ENCODE data around the gene MSANTD4. TPM values are rescaled to one million over a fixed set of nuclear protein-coding genes. Genes with fewer than 3 reads are reported as not detected.
"Not testable (repeated sequence)": the region's sequence is repeated elsewhere in the genome, so short reads cannot be mapped to it uniquely, and the experiment has no call there.

Gene MSANTD4
- 14.9 and 24.4 TPM in 2 replicates for total RNA-seq

- DNase-seq (ENCODE audit: low read depth): peak; percentile 91
Measured at GRCh38 chr11:106021967-106022794, at the start of gene MSANTD4. Gene MSANTD4 (minus strand): TSS chr11:106022240. CDS start chr11:106010917, 11,323 bp downstream.

GRCh38 chr11:106070606-106071005, 48.6 kb upstream of the MSANTD4 start:
- no peak overlapping the region for H3K4me3 ChIP-seq (ENCODE audit: low read depth, low read length)
- no peak for TF ChIP-seq CTCF (conservative IDR thresholded peaks at IDR 0.05; ENCODE audit: low read depth, low read length)
- no peak for DNase-seq (ENCODE audit: low read depth)

More at GRCh38 chr11:106021967-106022794, at the start of gene MSANTD4:
- TF ChIP-seq CTCF (conservative IDR thresholded peaks at IDR 0.05; ENCODE audit: low read depth, low read length): no peak
- H3K4me3 ChIP-seq (ENCODE audit: low read depth, low read length): peak within 1 kb of the TSS; percentile 87

GRCh38 chr11:106063009-106063408, 41.0 kb upstream of the MSANTD4 start:
- H3K4me3 ChIP-seq (ENCODE audit: low read depth, low read length): no peak overlapping the region
- DNase-seq (ENCODE audit: low read depth): no peak
- no peak for TF ChIP-seq CTCF (conservative IDR thresholded peaks at IDR 0.05; ENCODE audit: low read depth, low read length)

GRCh38 chr11:106061954-106062949, 40.2 kb upstream of the MSANTD4 start:
- H3K4me3 ChIP-seq (ENCODE audit: low read depth, low read length): no peak overlapping the region
- DNase-seq (ENCODE audit: low read depth): no peak
- no peak for TF ChIP-seq CTCF (conservative IDR thresholded peaks at IDR 0.05; ENCODE audit: low read depth, low read length)

- no peak for TF ChIP-seq CTCF (conservative IDR thresholded peaks at IDR 0.05; ENCODE audit: low read depth, low read length)
- H3K4me3 ChIP-seq (ENCODE audit: low read depth, low read length): no peak overlapping the region
- no peak for DNase-seq (ENCODE audit: low read depth)
Measured at GRCh38 chr11:106061249-106061784, 39.3 kb upstream of the MSANTD4 start.

- no peak for TF ChIP-seq CTCF (conservative IDR thresholded peaks at IDR 0.05; ENCODE audit: low read depth, low read length)
- DNase-seq (ENCODE audit: low read depth): no peak
- no peak overlapping the region for H3K4me3 ChIP-seq (ENCODE audit: low read depth, low read length)
Measured at GRCh38 chr11:106059617-106060016, 37.6 kb upstream of the MSANTD4 start.

GRCh38 chr11:106058377-106058776, 36.3 kb upstream of the MSANTD4 start:
- H3K4me3 ChIP-seq (ENCODE audit: low read depth, low read length); DNase-seq (ENCODE audit: low read depth): not testable (repeated sequence)

Measured in epithelial cell of proximal tubule (primary cell).